ENCODE data around the gene TMEM179.
"Not testable (repeated sequence)": the region's sequence is repeated elsewhere in the genome, so short reads cannot be mapped to it uniquely, and the experiment has no call there.

The TMEM179 gene

DNA sequence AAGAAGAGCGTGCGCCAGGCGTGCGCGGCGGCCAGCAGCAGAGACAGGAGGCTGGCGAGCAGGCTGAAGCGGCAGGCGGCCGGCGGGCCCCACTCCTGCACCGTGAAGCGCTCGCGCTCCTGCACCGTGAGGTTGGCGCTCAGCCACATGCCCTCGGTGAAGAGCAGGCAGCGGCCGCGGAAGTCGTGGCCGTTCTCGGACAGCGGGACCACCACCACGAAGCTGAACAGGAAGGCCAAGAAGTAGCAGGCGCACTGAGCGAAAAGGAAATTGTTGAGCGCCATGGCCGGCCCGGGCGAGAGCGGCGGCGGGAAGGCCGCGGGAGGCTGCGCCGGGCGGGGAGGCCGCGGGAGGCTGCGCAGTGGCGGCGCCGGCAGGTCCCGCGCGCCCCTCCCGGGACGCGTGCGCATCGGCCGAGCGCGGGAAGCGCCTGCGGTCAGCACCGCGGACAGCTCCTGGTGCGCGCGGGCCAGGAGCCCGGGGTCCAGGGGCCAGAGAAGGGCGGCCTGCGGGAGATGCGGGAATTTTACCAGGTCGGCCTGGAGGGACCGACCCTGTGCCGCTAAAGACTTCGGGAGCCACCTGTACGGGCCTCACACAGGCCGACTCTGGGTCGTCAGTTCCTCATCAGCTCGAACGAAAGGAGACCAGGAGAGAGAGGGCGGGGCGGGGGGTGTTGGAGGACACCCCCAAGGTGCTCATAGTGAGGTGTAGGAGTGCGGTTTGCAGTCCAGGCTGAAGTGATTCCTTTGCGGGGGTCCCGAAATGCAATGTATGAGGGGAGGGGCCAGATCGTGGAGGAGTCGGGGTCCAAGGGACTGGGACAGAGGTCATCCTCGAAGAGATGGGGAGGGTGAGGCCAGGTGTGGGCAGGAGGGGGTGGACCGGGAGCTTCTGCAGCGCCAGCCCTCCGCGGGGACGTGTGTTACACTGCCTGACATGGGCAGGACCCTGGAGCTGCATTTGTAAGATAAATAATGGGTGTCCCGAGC is at the start of gene TMEM179:
TMEM179 (minus strand) TSS at position 315 of the 992 bp plus-strand sequence; CDS start at position 284, 31 bp downstream.
- no peak for DNase-seq

DNA sequence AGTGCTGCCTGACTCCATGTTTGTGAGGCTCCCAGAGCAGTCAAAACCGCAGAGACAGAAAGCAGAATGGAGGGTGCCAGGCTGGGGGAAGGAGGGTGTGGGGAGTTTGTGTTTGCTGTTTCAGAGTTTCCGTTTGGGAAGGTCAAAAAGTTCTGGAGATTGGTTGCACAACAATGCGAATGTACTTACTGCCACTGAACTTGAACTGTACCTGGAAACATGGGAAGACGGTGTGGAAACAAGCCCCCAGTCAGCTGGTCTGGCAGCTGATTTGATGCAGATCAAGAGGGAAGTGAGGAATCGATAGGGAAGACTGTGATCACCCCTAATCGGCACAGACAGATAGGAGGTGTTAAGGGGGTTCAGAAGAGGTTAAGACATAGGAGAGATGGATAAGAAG is 49.5 kb upstream of the TMEM179 start:
- DNase-seq, result no peak

DNA sequence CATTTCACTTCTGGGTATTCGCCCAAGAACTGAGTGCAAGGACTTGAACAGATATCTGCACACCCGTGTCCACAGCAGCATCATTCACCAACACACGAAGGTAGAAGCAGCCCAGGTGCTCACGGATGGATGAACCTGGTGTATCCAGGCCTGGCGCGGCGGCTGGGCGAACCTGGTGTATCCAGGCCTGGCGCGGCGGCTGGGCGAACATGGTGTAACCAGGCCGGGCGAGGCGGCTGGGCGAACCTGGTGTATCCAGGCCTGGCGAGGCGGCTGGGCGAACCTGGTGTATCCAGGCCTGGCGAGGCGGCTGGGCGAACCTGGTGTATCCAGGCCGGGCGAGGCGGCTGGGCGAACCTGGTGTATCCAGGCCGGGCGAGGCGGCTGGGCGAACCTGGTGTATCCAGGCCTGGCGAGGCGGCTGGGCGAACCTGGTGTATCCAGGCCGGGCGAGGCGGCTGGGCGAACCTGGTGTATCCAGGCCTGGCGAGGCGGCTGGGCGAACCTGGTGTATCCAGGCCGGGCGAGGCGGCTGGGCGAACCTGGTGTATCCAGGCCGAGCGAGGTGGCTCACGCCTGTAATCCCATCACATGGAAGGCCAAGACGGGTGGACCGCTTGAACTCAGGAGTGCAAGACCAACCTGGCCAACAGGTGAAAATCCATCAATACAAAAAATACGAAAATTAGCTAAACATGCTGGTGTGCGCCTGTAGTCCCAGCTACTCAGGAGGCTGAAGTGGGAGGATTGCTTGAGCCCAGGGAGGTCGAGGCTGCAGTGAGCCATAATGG is 48.8 kb upstream of the TMEM179 start:
- DNase-seq, result not testable (repeated sequence)

DNA sequence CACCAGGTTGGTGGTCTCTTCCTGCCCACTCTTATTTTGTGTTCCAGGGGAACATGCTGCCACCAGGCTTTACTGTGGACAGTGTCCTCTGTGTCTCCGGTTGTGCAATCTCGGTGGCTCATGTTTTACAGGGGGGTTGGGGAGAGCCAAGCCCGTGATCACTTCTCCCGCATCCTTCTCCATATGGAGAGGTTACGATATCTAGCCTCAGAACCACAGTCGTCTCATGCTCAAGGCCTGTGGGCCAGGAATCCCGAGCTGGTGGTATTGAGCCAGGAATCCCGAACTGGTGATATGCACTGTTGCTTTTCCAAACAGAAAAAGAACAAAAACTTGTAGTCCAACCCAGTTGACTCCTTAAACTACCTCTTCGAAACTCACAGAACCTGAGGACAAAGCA is 47.8 kb upstream of the TMEM179 start:
- DNase-seq, result no peak

DNA sequence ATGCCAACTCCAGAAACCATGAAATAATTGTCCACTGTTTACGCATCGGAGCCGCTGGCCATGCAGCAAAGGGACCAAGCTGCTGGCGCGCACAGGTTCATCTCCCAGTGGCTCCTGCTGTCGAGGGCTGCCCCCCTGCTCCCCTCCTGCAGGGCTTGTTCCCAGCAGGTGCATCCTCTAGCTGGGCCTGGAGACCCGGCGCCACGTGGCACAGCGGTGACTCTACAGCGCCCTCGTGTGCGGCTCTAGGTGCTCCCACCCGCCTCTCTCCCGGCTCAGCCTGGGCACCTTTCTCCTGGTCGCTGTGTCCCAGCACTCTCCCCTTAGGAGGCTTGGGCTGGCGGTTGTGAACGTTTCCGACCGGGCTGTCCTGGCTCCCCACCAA is 47.3 kb upstream of the TMEM179 start:
- DNase-seq, result no peak

DNA sequence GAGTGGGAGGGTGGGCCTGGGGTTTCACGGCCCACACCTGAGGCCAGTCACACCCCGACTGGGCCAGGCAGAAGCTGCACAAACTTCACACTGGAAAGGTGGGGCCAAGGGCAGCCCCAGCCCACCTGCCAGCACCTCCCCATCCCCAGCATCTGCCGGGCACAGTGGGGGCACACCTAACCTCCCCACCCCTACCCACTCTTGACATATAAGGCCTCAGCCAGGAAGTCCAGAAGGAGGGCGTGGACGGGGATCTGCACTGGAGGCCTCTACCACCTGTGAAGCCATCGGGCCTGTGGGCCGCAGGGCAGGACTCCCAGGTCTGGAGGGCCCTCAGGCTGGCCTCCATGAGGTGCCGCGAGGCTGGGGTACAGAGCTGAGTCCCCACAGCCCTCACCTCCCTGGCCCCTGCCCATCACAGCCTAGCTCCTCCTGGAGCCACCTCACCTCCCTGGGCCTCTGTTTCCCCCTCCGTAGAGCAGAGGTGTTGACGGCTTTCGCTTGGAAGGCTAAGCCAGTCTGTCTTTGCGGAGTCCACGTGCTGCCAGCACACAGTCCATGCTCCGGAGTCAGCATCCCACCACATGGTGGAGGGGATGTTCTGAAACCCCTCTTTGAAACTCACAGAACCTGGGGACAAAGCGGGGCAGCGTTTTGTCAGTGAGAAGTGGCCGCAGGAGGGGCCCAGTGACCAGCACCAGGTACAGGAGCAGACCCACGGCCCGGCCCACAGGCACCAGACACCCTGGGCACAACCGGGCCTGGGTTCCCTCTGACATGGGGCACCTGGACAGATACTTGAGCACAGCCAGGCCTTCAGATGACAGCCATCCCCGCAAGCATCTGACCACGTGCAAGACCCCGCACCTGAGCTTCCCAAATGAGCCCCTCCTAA is 46.7 kb upstream of the TMEM179 start:
- DNase-seq, result no peak

DNA sequence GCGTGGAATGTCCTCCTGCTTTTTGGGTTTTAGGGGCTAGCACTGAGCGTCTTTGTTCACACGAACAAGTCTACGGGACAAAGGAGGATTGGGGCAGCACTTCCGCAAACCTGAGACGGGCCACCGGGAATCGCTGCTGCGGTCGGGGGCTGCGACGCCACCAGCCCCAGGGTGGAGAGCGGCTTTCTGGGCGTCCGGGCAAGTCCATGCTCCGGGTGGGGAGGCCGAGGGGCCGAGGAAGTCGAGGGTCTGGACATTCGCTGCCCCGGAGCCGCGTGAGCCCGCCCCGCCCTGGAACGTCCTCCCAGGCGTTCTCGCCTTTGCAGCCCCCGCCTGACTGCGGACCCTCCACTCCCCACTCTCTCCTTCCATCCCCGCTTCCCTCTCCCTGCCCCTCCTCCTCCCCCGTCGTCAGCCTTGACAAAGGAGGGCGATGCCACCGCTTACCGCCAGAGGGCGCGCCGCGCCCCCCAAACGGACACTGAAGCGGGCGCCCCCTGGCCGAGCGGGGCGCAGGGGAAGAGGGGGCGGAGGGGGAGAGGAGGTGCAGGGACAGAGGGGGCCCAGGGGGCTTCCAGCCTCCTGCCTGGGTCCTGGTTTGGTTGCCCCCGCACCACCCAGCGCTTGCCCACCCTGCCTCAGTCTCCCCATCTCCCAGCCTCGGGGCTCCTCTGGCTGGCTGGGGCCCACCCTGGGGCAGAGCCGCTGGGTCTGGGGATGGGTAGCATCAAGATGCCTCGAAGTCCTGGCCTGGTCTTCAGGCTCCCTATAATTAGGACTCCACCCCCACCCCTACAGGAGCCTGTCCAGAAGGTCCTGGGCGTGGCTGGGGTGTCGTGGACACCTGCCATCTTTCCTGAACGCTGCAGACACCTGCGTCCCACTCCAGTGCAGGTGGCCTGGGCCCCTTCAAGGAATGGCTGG is 45.7 kb upstream of the TMEM179 start:
- DNase-seq, result no peak

DNA sequence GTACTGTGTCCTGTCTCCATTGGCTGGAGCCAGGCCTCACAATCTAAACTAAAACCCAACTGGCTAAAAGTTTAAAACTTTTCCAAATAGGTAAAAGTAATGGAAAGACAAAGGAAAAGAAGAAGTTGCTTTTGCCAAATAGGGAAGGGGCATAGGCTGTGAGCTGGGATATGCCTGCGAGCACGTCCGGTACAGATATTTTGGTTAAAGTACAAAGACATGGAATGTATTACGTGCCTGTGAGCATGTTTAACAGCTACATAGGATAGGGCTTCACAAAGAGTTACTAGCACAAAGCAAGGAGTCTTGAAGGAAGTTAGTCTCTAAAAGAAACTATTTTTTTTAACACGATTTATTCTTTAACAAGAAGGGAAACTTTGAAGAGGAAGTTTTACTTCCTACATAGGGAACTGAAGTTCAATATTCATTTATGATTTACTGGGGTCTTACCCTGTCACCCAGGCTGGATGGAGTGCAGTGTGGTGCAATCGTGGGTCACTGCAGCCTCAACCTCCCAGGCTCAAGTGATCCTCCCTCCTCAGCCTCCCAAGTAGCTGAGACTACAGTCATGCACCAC is 43.0 kb upstream of the TMEM179 start:
- DNase-seq, result no peak

DNA sequence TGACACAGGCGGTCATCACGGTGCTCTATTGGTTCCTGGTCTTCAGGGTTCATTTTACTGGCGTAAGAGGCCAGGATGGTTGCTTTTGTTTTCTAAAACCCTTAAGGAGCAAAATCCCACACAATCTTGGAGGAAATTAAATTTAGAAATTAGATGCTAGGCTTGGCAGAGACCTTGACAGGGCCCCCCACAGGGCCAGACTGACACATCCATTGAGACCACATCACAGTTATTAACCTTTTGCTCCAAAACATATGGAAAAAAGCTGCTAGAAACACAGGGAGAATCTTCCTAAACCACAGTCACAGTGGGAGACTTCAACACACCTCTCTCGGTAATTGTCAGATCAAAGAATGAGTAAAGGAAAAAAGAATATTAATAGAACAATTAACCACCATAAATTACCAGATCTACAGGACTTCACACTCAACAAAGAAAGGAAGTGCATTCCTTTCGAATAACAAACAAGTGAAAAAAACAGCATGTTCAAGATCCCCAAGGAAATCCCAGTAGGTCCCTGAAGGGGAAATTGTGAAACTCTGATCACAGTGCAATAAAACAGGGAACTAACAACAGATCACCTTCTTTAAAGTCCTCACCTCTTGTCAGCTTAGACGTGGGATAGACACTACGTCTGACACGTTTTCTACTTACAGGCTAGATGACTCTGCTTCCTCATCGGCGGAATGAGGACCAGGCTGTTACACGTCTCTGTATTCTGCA is 40.2 kb upstream of the TMEM179 start:
- DNase-seq, result no peak

DNA sequence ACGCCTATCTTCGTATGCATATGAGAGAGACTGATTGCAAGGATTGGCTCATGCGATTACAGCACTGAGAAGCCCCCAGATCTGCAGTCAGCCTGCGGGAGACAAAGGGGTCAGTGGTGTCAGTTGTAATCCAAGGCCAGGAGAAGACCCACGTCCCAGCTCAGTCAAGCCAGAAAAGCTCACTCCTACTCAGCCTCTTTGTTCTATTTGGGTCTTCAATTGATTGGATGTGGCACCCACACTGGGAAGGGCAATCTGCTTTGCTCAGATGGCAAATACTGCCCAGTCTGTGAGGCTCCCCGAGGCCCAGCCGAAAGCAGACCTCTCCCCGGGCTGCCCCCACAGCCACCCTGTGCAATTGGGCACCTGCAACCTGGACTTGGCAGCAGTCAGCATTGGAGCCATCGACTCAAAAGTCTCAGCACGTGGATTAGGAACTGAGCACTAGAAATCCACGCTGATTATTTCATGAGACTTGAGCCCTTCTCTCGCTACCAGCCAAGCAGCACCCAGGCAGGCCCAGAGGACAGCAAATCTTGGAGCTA is 39.6 kb upstream of the TMEM179 start:
- no peak for DNase-seq

DNA sequence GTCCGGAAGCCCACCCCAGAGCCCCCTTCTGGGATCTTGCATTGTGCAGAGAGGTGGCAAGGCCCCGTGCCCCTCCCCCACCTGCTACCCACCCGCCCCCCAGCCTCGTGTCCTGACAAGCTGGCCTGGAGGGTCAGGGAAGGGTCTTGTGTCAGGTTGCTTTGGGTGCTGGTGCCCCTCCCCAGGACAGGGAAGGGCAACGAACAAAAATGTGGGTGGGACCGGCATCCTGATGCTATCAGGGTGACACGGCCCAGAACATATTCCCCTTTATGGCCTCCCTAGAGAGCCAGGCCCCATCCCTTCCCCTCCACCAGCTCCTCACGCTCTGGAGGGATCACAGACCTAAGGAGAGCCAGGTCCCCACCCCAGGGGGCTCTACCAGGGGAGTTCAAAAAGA is 38.7 kb upstream of the TMEM179 start:
- no peak for DNase-seq

DNA sequence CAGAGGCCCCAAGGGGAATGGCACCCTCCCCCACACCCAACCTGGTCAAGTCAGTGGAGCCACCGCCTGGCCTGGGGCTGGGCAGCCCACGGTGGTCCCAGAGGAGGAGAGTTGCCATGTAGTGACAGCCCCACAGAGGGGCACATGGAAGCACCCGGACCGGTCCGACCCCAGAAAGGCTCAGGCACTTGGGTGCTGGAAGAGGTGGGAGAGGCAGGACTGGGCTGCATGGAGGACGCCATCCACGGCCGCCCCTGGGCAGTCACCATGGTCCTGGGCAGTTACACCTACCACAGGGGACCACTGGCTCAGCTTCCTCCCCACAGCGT is 37.9 kb upstream of the TMEM179 start:
- DNase-seq, result no peak

DNA sequence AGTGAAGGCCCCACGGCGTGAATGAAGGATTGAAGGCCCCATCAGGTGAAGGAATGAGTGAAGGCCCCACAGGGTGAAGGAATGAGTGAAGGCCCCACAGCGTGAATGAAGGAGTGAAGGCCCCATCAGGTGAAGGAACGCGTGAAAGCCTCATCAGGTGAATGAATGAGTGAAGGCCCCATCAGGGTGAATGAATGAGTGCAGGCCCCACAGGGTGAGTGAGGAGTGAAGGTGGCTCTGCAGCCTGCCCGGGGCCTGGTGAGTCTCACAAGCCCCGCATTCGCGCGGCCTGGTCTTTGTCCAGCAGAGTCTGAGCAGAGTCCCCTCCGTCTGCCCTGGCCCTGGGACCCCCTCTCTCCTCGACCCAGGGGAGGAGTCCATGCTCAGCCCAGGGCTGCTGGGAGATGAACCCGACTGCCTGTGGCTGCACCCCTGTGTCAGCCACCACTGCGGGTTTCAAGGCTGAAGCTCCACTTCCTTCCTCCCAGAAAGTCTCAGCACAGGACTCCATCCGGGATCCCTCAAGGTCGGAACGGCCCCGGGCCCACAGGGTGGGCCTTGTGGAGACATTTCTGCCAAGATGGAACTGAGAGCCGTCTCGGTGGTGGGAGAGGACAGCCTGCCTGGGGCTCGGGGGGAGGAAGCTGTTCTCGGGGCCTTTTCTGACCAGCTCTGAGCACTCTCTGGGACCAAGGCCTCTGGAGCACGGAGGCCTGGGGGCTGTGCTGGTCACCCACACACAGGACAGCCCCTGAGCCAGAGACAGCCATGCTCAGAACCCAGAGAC is 37.4 kb upstream of the TMEM179 start:
- DNase-seq, result no peak

DNA sequence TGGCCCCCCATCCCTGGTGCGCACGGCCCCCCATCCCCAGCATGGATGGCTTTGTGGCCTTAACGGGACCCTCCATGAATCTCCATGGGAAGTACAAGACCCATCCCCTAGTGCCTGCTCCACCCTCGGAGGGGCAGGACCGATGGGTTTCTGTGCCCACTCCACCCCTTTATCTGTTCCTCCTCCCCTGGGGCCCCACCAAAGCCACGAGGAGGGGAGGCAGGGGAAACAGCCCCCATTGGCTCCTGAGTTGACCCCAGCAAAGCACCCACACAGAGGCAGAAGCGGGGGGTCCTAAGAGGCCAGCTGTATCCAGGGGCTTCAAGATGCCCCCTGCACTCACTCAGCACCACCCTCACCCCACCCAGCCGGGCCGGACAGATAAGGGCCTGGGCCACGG is 36.1 kb upstream of the TMEM179 start:
- DNase-seq, result no peak

DNA sequence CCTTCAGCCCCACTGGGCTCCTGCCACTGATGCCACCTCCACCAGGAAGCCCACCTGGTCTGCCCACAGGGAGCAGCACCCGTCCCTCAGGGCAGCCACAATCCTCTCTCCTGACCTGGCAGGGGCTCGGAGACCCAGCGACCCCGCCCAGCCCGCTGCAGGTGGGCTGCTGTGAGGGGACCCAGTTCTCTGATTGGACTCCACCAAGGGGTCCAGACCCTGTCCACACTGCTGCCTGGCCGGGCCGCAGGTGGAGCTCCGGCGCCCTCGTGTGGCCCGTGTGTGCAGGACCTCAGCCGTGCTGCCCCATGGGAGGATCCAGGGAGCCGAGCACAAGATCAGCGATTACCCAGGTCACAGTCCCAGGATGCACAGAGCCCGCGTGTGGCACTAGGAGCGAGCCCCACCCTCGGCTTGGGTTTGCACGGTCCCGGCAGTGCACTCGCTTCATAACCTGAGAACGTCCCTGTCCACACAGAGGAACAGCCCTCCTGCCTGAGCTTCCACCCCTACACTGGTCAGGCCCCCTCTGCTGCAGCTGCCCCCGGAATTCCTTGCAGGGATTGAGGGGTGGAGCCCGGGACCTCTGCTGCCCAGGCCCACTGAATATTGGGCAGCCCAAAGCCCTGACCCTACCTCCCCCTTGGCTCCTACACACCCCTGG is 35.4 kb upstream of the TMEM179 start:
- DNase-seq, result no peak

DNA sequence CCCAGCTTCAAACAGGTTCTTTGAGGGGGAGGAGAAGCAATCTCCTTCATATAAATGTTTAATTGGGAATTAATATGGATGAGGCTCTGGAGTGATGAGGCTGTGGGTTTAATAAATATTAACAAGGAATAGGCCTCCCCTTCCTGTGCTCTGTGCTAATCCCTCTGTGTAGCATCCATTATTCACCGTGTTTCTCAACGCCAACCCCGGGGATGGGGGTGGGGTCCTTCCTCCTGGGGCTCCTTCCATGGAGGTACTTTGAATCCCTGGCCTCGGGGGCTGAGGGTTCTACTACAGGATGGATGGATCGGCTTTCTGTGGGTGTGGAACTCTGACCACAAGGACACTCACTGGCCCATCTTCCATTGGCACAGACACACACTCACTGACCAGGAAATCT is 34.9 kb upstream of the TMEM179 start:
- DNase-seq, result no peak

DNA sequence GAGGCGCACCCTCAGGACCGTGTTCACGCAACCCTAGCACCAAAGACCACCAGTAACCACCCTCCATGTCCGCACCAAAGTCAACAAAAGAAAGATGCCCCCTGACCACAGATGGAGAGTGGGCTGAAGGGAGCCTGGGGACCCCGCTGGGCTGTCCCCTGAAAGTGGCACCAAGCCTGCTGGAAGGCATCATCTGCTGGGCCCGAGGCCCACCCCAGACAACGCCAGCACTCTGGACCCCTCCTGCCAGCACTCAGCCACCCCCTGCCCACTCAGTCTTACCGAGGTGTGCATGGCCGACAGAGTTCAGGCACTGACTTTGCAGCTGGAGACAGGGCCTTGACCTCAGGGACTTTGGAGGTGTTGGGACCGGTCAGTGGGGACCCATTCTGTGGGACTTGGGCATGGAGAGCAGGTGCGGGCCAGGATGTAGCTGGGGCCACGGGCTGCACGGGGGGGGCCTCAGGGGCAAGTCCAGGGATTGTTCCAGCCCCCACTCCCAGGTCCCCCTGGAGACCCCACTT is 34.4 kb upstream of the TMEM179 start:
- no peak for DNase-seq

DNA sequence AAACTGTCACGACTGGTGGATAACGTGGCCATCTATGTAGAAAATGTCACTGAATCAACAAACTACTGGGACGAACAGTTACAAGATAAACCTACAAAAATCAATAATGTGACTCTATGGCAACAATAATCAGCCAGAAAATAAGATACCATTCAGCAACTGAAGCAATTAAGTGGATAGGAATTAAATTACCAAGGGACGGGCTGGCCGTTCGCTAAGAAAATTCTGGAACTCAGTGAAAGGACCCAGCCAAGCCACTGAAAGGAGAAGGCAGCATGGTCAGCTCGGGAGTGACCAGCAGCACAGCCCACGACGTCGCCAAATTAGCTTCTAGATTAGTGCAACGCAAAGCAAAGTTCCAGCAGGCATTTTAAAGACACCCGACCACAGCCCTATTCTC is 33.6 kb upstream of the TMEM179 start:
- no peak for DNase-seq

DNA sequence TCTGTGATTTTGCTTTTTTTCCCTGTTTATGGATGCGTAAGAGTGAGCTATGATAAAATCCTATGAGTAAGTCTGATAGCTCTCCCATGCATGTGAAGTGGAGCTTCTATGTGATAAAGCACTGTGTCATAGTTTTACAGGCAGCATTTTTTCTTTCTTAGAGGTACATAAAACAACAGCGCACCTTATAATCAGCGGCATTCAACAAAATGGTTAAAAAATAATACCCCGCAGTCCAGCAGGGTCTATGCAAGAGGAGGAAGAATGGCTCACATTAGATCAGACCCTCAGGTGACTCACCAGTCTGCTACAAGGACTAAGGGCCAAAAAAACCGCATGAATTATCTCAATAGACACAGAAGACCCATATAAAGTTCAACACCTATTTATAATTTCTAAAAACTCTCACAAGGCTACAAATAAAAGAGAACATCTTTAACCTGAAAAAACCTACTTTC is 33.0 kb upstream of the TMEM179 start:
- DNase-seq, result no peak
